Hepatic stellate cell (primary cell): ENCODE measurements around the gene TANGO6.
"Not testable (repeated sequence)": the region's sequence is repeated elsewhere in the genome, so short reads cannot be mapped to it uniquely, and the experiment has no call there.

ENCODE experiments used
- DNase-seq: peaks from one replicate; pipeline ENCODE4 v3.0.0; 2011; ENCODE audit warnings: low spot score

TANGO6 gene

DNA sequence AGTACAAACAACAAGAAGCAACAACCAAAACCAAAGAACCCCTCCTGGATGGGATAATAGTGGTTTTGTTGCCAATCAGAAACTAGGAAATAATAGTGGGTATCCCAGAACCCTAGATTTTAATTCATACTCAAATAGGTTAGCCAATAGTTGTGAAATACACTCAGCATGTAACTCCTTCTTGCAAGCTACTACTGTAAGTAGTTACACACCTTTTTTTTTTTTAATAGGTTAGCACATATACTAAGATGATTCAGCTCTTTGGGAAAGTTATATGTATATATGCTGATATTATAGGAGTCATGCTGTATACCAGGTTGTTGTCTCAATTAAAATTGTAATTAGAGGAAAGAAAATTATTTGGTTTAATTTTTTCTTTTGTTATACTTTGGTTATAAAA lies 169.6 kb downstream of the TANGO6 start:
- no peak for DNase-seq

DNA sequence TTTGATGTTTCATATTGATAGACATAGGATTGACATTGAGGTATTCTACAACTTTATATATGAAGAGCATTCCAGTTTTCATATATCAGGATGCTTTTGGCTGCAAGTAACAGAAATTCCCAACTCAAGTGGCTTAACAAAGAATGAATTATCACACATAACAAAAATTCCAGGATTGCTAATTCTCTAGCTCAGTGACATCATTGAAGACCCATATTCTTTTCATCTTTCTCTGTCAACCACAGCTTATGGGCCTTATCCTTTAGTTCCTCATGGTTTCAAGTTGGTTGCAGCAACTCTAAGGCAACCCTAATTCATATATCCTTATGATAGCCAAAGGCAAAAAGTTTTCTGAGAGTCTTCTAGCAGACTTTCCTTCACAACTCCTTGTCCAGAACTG lies 170.7 kb downstream of the TANGO6 start:
- DNase-seq: no peak

DNA sequence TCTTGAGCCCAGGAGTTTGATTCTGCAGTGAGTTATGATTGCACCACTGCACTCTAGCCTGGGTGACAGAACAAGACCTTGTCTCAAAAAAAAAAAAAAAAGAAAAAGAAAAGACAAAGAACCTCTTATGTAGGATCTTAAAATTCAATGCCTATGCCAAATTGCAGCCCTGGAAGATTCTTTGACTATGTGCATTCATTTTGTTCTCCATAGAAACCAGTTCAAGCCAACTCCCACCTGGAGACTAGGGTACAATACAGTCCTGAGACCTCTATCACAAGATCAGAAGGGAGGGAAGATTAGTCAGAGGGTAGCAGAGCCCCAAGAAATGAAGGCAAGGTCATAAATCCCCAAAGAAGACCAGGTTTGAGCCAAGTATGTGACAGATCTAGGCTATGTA lies 171.5 kb downstream of the TANGO6 start:
- no peak for DNase-seq

- DNase-seq: peak; percentile 38
Observed at GRCh38 chr16:69017036-69017783, 173.9 kb downstream of the TANGO6 start.

GRCh38 chr16:69019811-69020210 lies 176.5 kb downstream of the TANGO6 start:
- DNase-seq: no peak

GRCh38 chr16:69029121-69029520 lies 185.8 kb downstream of the TANGO6 start:
- no peak for DNase-seq

- DNase-seq: no peak
Observed at GRCh38 chr16:69031877-69032301, 188.6 kb downstream of the TANGO6 start.

DNA sequence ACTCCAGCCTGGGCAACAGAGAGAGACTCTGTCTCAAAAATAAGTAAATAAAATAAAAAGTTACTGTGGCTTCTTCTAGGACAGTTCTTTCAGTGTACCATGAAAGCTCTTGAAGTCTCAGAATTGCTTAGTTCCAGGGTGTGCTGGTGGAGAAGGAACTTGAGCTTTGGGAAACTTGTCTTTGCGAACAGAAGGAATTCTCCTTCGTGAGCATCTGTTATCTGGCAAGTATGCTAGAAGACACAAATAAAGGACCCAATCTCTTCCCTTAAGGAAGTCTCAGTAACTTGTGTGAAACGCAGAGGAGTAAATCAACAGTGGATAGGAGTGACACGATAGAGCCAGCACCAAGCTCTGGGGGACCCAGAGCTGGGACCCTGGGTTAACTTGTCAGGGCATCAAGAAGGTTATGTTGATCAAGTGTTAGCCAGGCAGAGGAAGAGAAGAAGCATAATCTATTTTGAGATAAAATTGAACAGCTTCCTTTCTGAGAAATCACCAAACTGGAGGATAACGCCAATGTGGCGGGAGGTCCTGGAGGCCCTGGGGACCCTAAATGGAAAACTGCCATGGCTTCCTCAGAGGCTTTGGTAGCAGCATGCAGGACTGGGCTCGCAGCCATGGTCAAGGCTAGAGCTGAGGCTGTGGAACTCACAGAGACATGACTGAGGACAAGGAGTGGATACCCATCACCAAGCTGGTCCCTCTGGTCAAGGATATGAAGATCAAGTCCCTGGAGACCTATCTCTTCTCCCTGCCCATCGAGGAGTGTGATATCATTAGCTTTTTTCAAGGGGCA lies 190.0 kb downstream of the TANGO6 start:
- DNase-seq: no peak

DNA sequence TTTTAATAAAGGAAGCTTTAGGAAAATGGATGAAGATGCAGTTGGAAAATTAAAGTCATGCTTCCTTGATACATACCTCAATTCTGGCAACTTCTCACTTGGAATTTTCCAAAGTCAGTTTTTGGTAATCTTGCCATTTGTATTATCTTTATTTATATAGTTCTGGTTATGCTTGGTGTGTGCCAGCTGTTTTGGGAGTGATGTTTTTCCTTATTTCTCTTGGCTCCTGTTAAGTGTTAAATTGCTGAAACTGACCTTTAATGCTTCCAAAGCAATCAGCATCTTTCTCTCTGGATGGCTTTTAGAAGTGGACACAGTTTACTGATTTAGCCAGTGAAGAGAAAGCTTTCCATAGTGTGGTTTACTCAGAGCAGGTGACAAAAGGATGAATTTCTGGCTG lies 192.0 kb downstream of the TANGO6 start:
- DNase-seq: no peak

DNA sequence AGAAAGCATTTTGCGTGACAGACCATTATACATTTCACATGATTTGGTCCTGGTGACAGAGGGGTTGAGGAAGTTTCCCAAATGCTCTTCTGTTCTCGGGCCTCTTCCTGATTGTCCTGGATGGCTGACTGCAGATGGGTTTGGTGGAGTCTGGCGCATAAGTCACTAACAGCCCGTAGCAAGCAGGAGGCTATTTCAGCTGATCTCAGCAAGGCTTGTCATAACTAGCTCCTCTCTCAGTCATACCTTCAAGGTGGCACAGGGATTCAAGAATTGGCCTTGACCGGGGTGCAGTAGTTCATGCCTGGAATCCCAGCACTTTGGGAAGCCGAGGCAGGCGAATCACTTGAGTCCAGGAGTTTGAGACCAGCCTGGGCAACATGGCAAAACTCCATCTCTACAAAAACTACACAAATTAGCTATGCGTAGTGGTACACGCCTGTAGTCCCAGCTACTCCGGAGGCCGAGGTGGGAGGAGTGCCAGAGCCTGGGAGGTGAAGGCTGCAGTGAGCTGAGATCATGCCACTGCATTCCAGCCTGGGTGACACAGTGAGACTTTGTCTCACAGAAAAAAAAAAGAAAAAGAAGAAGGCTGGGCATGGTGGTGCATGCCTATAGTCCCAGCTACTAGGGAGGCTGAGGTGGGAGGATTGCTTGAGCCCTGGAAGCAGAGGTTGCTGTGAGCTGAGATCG lies 193.2 kb downstream of the TANGO6 start:
- DNase-seq: no peak

- no peak for DNase-seq
Observed at GRCh38 chr16:69037373-69038160, 194.2 kb downstream of the TANGO6 start.

DNA sequence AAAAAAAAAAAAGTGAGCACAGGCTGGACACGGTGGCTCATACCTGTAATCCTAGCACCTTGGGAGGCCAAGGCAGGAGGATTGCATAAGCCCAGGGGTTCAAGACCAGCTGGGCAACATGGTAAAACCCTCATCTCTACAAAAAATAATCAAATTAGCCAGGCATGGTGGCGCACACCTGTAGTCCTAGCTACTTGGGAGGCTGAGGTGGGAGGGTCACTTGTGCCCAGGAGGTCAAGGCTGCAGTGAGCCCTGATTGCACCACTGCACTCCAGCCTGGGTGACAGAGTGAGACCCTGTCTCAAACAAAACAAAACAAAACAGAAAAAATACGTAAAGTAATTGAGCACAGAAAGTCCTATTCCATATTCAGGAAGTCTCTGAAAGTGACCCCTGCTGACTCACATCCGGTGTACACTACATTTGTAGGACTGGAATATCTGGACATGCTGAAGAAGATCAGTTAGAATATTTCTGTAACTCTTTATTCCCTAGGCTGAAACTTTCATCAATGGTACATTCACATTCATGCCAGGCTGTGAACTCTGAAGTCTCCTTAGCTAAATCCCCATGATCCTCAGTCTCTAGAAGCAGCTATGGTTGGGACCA lies 196.1 kb downstream of the TANGO6 start:
- DNase-seq: peak; percentile 29

- DNase-seq: no peak
Observed at GRCh38 chr16:69040144-69040909, 197.0 kb downstream of the TANGO6 start.

DNA sequence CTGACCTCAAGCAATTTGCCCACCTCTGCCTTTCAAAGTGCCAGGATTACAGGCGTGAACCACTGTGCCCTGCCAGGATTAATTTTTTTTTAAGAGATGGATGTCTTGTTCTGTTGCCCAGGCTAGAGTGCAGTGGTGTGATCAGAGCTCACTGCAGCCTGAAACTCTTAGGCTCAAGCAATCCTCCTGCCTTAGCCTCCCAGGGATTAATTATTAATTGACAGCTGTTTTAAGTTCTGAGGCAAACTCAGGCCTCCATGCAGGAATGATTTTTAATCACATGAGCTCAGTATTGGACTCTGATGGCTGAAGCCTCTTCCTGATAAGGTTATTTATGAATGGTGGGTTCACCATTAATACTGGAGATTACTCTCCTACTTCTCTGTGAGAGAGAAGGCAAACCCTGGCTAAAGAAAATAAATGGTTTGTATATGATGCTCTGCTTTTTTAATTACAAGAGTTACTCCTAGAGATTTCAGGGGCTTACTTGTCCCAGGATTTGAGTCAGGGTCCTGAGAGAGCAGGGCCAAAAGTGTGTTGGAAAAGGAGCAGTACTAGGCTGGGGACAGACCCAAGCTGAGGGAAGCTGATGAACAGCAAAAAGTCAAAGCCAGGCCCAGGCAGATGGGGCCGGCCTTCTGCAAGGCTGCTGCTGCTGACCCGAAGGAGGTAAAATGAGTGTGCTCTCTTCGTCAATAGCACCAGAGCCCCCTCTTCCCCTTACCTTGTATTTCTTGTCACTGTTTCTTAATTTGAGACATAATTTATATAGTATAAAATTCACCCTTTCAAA lies 205.2 kb downstream of the TANGO6 start:
- DNase-seq: no peak

GRCh38 chr16:69049146-69049545 lies 205.8 kb downstream of the TANGO6 start:
- DNase-seq: peak; percentile 74

- no peak for DNase-seq
Observed at GRCh38 chr16:69049603-69050375, 206.5 kb downstream of the TANGO6 start.

GRCh38 chr16:69051517-69051830 lies 208.1 kb downstream of the TANGO6 start:
- DNase-seq: not testable (repeated sequence)

- no peak for DNase-seq
Observed at GRCh38 chr16:69055008-69055407, 211.7 kb downstream of the TANGO6 start.

GRCh38 chr16:69055980-69056379 lies 212.6 kb downstream of the TANGO6 start:
- no peak for DNase-seq
